ENCODE measurements around the gene FAM3A. TPM values are rescaled to one million over a fixed set of nuclear protein-coding genes. Genes with fewer than 3 reads are reported as not detected.

FAM3A gene
- total RNA-seq, 1 donor from 2014 or later = 8.1 TPM

- peak; percentile 50 for DNase-seq
Measured at GRCh38 chrX:154534526-154535322, 18.7 kb upstream of the FAM3A start.

- no peak for DNase-seq
Measured at GRCh38 chrX:154532690-154533089, 16.7 kb upstream of the FAM3A start.

- no peak for DNase-seq
Measured at GRCh38 chrX:154531626-154532025, 15.6 kb upstream of the FAM3A start.

- DNase-seq = no peak
Measured at GRCh38 chrX:154530286-154530685, 14.3 kb upstream of the FAM3A start.

- DNase-seq = no peak
Measured at GRCh38 chrX:154529206-154529612, 13.2 kb upstream of the FAM3A start.

GRCh38 chrX:154526901-154527675 is 11.1 kb upstream of the FAM3A start:
- DNase-seq = peak; percentile 61

GRCh38 chrX:154525606-154526490 is 9.8 kb upstream of the FAM3A start:
- no peak for DNase-seq

- DNase-seq = no peak
Measured at GRCh38 chrX:154519389-154519788, 3.4 kb upstream of the FAM3A start.

- DNase-seq = no peak
Measured at GRCh38 chrX:154517101-154517781, 1.2 kb upstream of the FAM3A start.

GRCh38 chrX:154516656-154517100 is 646 bp upstream of the FAM3A start:
- DNase-seq = no peak

GRCh38 chrX:154515090-154515965 is 704 bp downstream of the FAM3A start:
- no peak for DNase-seq

- DNase-seq = no peak
Measured at GRCh38 chrX:154513716-154514115, 2.3 kb downstream of the FAM3A start.

- no peak for DNase-seq
Measured at GRCh38 chrX:154512879-154513553, 3.0 kb downstream of the FAM3A start.

GRCh38 chrX:154511761-154512160 is 4.3 kb downstream of the FAM3A start:
- no peak for DNase-seq

GRCh38 chrX:154509455-154509854 is 6.6 kb downstream of the FAM3A start:
- DNase-seq = no peak

- no peak for DNase-seq
Measured at GRCh38 chrX:154508384-154508745, 7.7 kb downstream of the FAM3A start.

GRCh38 chrX:154507673-154508383 is 8.2 kb downstream of the FAM3A start:
- DNase-seq = no peak

GRCh38 chrX:154506483-154507332 is 9.3 kb downstream of the FAM3A start:
- DNase-seq = no peak

- DNase-seq = no peak
Measured at GRCh38 chrX:154505734-154506133, 10.3 kb downstream of the FAM3A start.
